ENCODE results near the gene GYPA. TPM values are rescaled to one million over a fixed set of nuclear protein-coding genes. Genes with fewer than 3 reads are reported as not detected.
A peak's percentile ranks its signal among the peaks of the same experiment; 100 is the strongest.

Gene GYPA
- total RNA-seq, 1 donor from 2014 or later, result not detected

GRCh38 chr4:144181391-144181790, 40.9 kb upstream of the GYPA start:
- no peak for DNase-seq (ENCODE audit: low spot score)
- Mint-ChIP-seq H3K36me3 (ENCODE audit: low read depth, unreplicated experiment) (no peaks in the 10 kb centered on the region), H3K4me3 (ENCODE audit: unreplicated experiment) (no peak overlapping the region), H3K4me1 (ENCODE audit: unreplicated experiment) (peaks cover 7% of the 10 kb centered on the region), H3K9me3 (ENCODE audit: unreplicated experiment) (no peaks in the 10 kb centered on the region), H3K27ac (ENCODE audit: unreplicated experiment) (no peak overlapping the region), H3K27me3 (ENCODE audit: unreplicated experiment) (no peaks in the 10 kb centered on the region)
- no peak for TF ChIP-seq CTCF (IDR thresholded peaks at IDR 0.05; ENCODE audit: unreplicated experiment)

GRCh38 chr4:144179152-144179739, 38.7 kb upstream of the GYPA start:
- no peak for TF ChIP-seq CTCF (IDR thresholded peaks at IDR 0.05; ENCODE audit: unreplicated experiment)
- peaks cover 7% of the 10 kb centered on the region for H3K4me1 Mint-ChIP-seq (ENCODE audit: unreplicated experiment)
- DNase-seq (ENCODE audit: low spot score), result no peak
- H3K36me3 Mint-ChIP-seq (ENCODE audit: low read depth, unreplicated experiment), result no peaks in the 10 kb centered on the region
- no peak overlapping the region for H3K4me3 Mint-ChIP-seq (ENCODE audit: unreplicated experiment)
- no peaks in the 10 kb centered on the region for H3K9me3 Mint-ChIP-seq (ENCODE audit: unreplicated experiment)
- no peak overlapping the region for H3K27ac Mint-ChIP-seq (ENCODE audit: unreplicated experiment)
- H3K27me3 Mint-ChIP-seq (ENCODE audit: unreplicated experiment), result no peaks in the 10 kb centered on the region

- TF ChIP-seq CTCF (IDR thresholded peaks at IDR 0.05; ENCODE audit: unreplicated experiment), result no peak
- H3K36me3 Mint-ChIP-seq (ENCODE audit: low read depth, unreplicated experiment), result no peaks in the 10 kb centered on the region
- H3K4me3 Mint-ChIP-seq (ENCODE audit: unreplicated experiment), result no peak overlapping the region
- no peak overlapping the region for H3K27ac Mint-ChIP-seq (ENCODE audit: unreplicated experiment)
- H3K27me3 Mint-ChIP-seq (ENCODE audit: unreplicated experiment), result no peaks in the 10 kb centered on the region
- peaks cover 7% of the 10 kb centered on the region for H3K4me1 Mint-ChIP-seq (ENCODE audit: unreplicated experiment)
- no peak for DNase-seq (ENCODE audit: low spot score)
- no peaks in the 10 kb centered on the region for H3K9me3 Mint-ChIP-seq (ENCODE audit: unreplicated experiment)
Measured at GRCh38 chr4:144178414-144178813, 37.9 kb upstream of the GYPA start.

GRCh38 chr4:144176476-144176875, 36.0 kb upstream of the GYPA start:
- H3K9me3 Mint-ChIP-seq (ENCODE audit: unreplicated experiment), result no peaks in the 10 kb centered on the region
- no peak for DNase-seq (ENCODE audit: low spot score)
- peaks cover 6% of the 10 kb centered on the region for H3K4me1 Mint-ChIP-seq (ENCODE audit: unreplicated experiment)
- no peaks in the 10 kb centered on the region for H3K27me3 Mint-ChIP-seq (ENCODE audit: unreplicated experiment)
- H3K27ac Mint-ChIP-seq (ENCODE audit: unreplicated experiment), result no peak overlapping the region
- H3K36me3 Mint-ChIP-seq (ENCODE audit: low read depth, unreplicated experiment), result no peaks in the 10 kb centered on the region
- TF ChIP-seq CTCF (IDR thresholded peaks at IDR 0.05; ENCODE audit: unreplicated experiment), result no peak
- H3K4me3 Mint-ChIP-seq (ENCODE audit: unreplicated experiment), result no peak overlapping the region

GRCh38 chr4:144174401-144175067, 34.0 kb upstream of the GYPA start:
- DNase-seq (ENCODE audit: low spot score), result peak; percentile 6

More at GRCh38 chr4:144174401-144175067, 34.0 kb upstream of the GYPA start:
- Mint-ChIP-seq H3K4me3 (ENCODE audit: unreplicated experiment) (no peak overlapping the region), H3K4me1 (ENCODE audit: unreplicated experiment) (peaks cover 3% of the 10 kb centered on the region), H3K9me3 (ENCODE audit: unreplicated experiment) (no peaks in the 10 kb centered on the region), H3K27me3 (ENCODE audit: unreplicated experiment) (no peaks in the 10 kb centered on the region), H3K36me3 (ENCODE audit: low read depth, unreplicated experiment) (no peaks in the 10 kb centered on the region), H3K27ac (ENCODE audit: unreplicated experiment) (no peak overlapping the region)
- TF ChIP-seq CTCF (IDR thresholded peaks at IDR 0.05; ENCODE audit: unreplicated experiment), result peak; percentile 71
